BE2C (cell line): ENCODE data around the gene NAGPA.

ENCODE experiments used
- DNase-seq: peaks from one replicate; pipeline ENCODE4 v3.0.0-alpha.2; 2020
- H3K27me3 ChIP-seq: fragments of 250-450 bp; sonication (Bioruptor Pico); 2 replicates; pipeline ENCODE4 v1.5.1; 2020; ENCODE audit warnings: mild to moderate bottlenecking
- H3K36me3 ChIP-seq: fragments of 250-450 bp; sonication (Bioruptor Pico); 2 replicates; pipeline ENCODE4 v1.5.1; 2020; ENCODE audit warnings: mild to moderate bottlenecking
- H3K4me1 ChIP-seq: fragments of 250-450 bp; sonication (Bioruptor Pico); 2 replicates; pipeline ENCODE4 v1.5.1; 2020
- H3K4me3 ChIP-seq: 2 replicates; pipeline ENCODE4 v1.5.1; 2011; ENCODE audit warnings: low read depth, low read length
- H3K9me3 ChIP-seq: fragments of 250-450 bp; sonication (Bioruptor Pico); 2 replicates; pipeline ENCODE4 v1.5.1; 2020
- CTCF ChIP-seq: IDR thresholded peaks from 2 replicates; pipeline ENCODE4 v1.5.1; 2012; ENCODE audit warnings: mild to moderate bottlenecking, low read depth, low read length

Gene NAGPA

GRCh38 chr16:5062790-5063765 is 29.3 kb upstream of the NAGPA start:
- peak; percentile 26; the same call in 1 of the 2 replicates for TF ChIP-seq CTCF
- DNase-seq, result no peak
- H3K27me3 ChIP-seq, result peaks cover 59% of the 10 kb centered on the region
- no peak overlapping the region for H3K4me3 ChIP-seq
- H3K36me3 ChIP-seq, result no peaks in the 10 kb centered on the region
- no peaks in the 10 kb centered on the region; the same call in 1 of the 2 replicates for H3K9me3 ChIP-seq
- no peaks in the 10 kb centered on the region for H3K4me1 ChIP-seq

GRCh38 chr16:5062051-5062450 is 28.3 kb upstream of the NAGPA start:
- DNase-seq, result no peak
- TF ChIP-seq CTCF, result no peak

DNA sequence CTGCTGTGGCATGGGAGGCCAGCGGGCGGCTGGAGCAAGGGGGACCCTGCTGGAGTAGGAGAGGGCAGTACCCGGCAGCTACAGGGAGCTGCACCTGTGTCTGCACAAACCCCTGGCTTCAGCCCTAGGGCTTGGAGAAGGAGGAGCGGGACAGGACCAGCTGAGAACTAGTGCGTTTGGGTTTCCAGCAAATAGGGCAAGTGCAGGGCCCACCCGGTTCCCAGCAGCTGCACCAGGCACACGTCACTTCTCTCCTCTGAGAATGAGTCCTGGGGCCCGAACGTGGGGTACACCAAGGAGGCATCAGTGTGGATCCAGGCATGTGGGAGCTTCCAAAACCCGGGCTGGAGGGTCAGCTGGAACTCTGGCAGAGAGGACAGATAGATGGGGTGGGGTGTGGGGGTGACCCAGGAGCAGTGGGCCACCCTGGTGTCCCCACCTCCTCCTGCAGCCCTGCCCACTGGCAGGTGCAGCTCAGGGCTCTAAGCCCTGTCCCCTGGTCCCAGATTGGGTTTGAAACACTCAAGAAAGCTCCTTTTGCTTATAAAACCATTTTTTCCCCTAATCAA is 26.4 kb upstream of the NAGPA start:
- TF ChIP-seq CTCF, result no peak
- H3K4me3 ChIP-seq, result no peak overlapping the region
- H3K4me1 ChIP-seq, result no peaks in the 10 kb centered on the region
- DNase-seq, result no peak
- no peaks in the 10 kb centered on the region for H3K36me3 ChIP-seq
- peaks cover 35% of the 10 kb centered on the region for H3K27me3 ChIP-seq
- H3K9me3 ChIP-seq, result no peaks in the 10 kb centered on the region; the same call in 1 of the 2 replicates

More at GRCh38 chr16:5062051-5062450, 28.3 kb upstream of the NAGPA start:
- Histone ChIP-seq H3K9me3 (no peaks in the 10 kb centered on the region; the same call in 1 of the 2 replicates), H3K4me3 (no peak overlapping the region), H3K36me3 (no peaks in the 10 kb centered on the region), H3K27me3 (peaks cover 54% of the 10 kb centered on the region), H3K4me1 (no peaks in the 10 kb centered on the region)

DNA sequence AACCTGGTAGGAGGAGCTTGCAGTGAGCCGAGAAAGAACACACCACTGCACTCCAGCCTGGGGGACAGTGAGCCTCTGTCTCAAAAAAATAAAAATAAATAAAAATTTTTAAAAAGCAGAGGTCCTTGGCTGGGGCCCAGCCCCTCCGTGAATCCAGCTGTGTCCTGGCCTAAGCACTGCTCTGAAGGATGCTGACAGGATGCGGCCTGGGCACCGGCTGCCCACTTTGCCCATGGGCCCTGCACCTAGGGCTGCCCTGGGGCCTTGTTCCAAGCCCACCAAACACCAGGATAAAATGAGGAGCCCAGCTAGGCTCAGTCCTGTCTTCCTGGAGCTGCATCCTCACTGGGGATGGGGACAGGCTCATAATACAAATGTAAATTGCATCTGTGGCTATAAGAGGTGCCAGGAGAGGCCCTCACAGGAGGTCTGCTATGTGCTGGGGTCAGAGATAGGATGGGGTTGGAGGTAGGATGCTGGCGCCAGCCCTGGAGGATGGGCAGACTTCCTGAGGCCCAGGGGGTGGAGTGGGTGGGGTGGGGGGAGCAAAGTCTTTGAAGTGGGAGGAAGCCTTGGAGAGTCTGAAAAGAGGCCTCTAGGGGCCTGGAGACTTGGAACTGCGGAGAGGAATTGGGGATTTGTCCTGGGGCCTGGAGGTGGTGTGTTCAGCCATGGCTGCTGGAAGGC is 25.8 kb upstream of the NAGPA start:
- no peaks in the 10 kb centered on the region for H3K4me1 ChIP-seq
- H3K9me3 ChIP-seq, result no peaks in the 10 kb centered on the region; the same call in 1 of the 2 replicates
- H3K27me3 ChIP-seq, result peaks cover 29% of the 10 kb centered on the region
- H3K36me3 ChIP-seq, result no peaks in the 10 kb centered on the region
- TF ChIP-seq CTCF, result no peak
- no peak for DNase-seq
- H3K4me3 ChIP-seq, result no peak overlapping the region

DNA sequence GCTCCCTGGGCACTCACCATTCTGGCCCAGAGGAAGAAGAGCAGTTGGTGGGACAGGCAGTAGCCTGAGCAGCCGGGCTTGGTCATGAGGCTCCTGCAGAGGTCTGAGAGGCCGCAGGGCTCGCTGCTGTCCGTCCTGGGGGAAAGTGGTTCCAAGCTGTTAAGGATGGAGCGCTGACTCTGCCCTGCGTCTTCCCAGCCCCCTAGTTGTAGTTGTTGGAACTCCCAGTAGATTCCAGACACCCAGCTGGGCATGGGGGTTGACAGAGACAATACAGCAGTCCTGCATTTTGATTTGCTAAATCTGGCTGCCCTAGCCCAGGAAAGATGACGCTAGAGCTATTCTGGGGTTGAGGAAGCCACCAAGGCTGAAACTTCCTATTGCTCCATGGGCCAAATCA is 24.7 kb upstream of the NAGPA start:
- peak; percentile 46 for DNase-seq
- TF ChIP-seq CTCF, result peak; percentile 54
- Histone ChIP-seq H3K9me3 (no peaks in the 10 kb centered on the region; the same call in 1 of the 2 replicates), H3K27me3 (peaks cover 23% of the 10 kb centered on the region), H3K36me3 (no peaks in the 10 kb centered on the region), H3K4me3 (no peak overlapping the region), H3K4me1 (no peaks in the 10 kb centered on the region)
